GM21737 (cell line): ENCODE measurements around the gene ZNF83.
"Not testable (repeated sequence)": the region's sequence is repeated elsewhere in the genome, so short reads cannot be mapped to it uniquely, and the experiment has no call there.

Experiments
- ATAC-seq: cut with Tn5 transposase; IDR thresholded peaks from one replicate; pipeline ENCODE4 v1.9.1; 2021; ENCODE audit warnings: mild to moderate bottlenecking, moderate library complexity; ENCODE audit not compliant: unreplicated experiment

Gene ZNF83

GRCh38 chr19:52637718-52638585 lies at the start of gene ZNF83:
TSS of gene ZNF83 (minus strand) at chr19:52638355.
- peak; percentile 88 for ATAC-seq

- no peak for ATAC-seq
Observed at GRCh38 chr19:52687684-52688083, 49.5 kb upstream of the ZNF83 start.

GRCh38 chr19:52685811-52686210 lies 47.7 kb upstream of the ZNF83 start:
- ATAC-seq: no peak

GRCh38 chr19:52681216-52681615 lies 43.1 kb upstream of the ZNF83 start:
- not testable (repeated sequence) for ATAC-seq

GRCh38 chr19:52679598-52679997 lies 41.4 kb upstream of the ZNF83 start:
- no peak for ATAC-seq

GRCh38 chr19:52675239-52675638 lies 37.1 kb upstream of the ZNF83 start:
- ATAC-seq: not testable (repeated sequence)

GRCh38 chr19:52673014-52673413 lies 34.9 kb upstream of the ZNF83 start:
- ATAC-seq: no peak

GRCh38 chr19:52670046-52670445 lies 31.9 kb upstream of the ZNF83 start:
- ATAC-seq: no peak

GRCh38 chr19:52669586-52669985 lies 31.4 kb upstream of the ZNF83 start:
- ATAC-seq: no peak

- no peak for ATAC-seq
Observed at GRCh38 chr19:52667972-52668371, 29.8 kb upstream of the ZNF83 start.

- ATAC-seq: no peak
Observed at GRCh38 chr19:52666506-52666905, 28.4 kb upstream of the ZNF83 start.

GRCh38 chr19:52665529-52665928 lies 27.4 kb upstream of the ZNF83 start:
- ATAC-seq: no peak

- no peak for ATAC-seq
Observed at GRCh38 chr19:52665027-52665426, 26.9 kb upstream of the ZNF83 start.

- ATAC-seq: no peak
Observed at GRCh38 chr19:52664461-52664860, 26.3 kb upstream of the ZNF83 start.

GRCh38 chr19:52662631-52663030 lies 24.5 kb upstream of the ZNF83 start:
- ATAC-seq: no peak

GRCh38 chr19:52660981-52661380 lies 22.8 kb upstream of the ZNF83 start:
- no peak for ATAC-seq

GRCh38 chr19:52659013-52659412 lies 20.9 kb upstream of the ZNF83 start:
- no peak for ATAC-seq

- ATAC-seq: no peak
Observed at GRCh38 chr19:52658595-52658994, 20.4 kb upstream of the ZNF83 start.

- ATAC-seq: no peak
Observed at GRCh38 chr19:52653161-52653560, 15.0 kb upstream of the ZNF83 start.

- ATAC-seq: no peak
Observed at GRCh38 chr19:52651956-52652355, 13.8 kb upstream of the ZNF83 start.

- ATAC-seq: no peak
Observed at GRCh38 chr19:52648336-52649016, 10.3 kb upstream of the ZNF83 start.

GRCh38 chr19:52646571-52647217 lies 8.5 kb upstream of the ZNF83 start:
- no peak for ATAC-seq
